Endothelial cell of umbilical vein (primary cell): ENCODE results near the gene PIGH. TPM values are rescaled to one million over a fixed set of nuclear protein-coding genes. Genes with fewer than 3 reads are reported as not detected.
"Not testable (repeated sequence)": the region's sequence is repeated elsewhere in the genome, so short reads cannot be mapped to it uniquely, and the experiment has no call there.

Experiments used
- BruUV-seq: library from RNA; stranded (reverse); fragments of 400-500 nt; replicated peaks from 2 replicates; lab custom pipeline; 2021; lab: Mats Ljungman, UMichigan
- CTCF ChIA-PET: fragments of 300-600, 350-600 bp; sonication (Branson Sonifier 250); formaldehyde crosslinking; loops from one replicate; lab custom pipeline; 2021; ENCODE audit warnings: antibody characterized with exemption, inconsistent platforms; lab: Charles Lee
- POLR2A ChIA-PET: fragments of 300-600, 350-600 bp; sonication (Branson Sonifier 250); formaldehyde crosslinking; loops from one replicate; lab custom pipeline; 2021; ENCODE audit warnings: antibody characterized with exemption, inconsistent platforms; lab: Charles Lee
- DNase-seq: peaks from one replicate; pipeline ENCODE4 v3.0.0-alpha.2; 2011; ENCODE audit warnings: low read depth, low spot score
- FAIRE-seq: peaks from 2 replicates; lab custom pipeline; 2011; peaks lifted over from hg19 to GRCh38; lab: Jason Lieb, UNC
- H2AFZ ChIP-seq: 2 replicates; pipeline ENCODE4 v1.6.0; 2012; ENCODE audit warnings: low read depth, low read length, control low read depth, inconsistent platforms
- H3K27ac ChIP-seq: 2 replicates; pipeline ENCODE4 v1.5.1; 2011; ENCODE audit warnings: low read depth, mild to moderate bottlenecking, control low read depth, low read length, moderate library complexity; ENCODE audit not compliant: insufficient read depth
- H3K27me3 ChIP-seq, 2 experiments: 2 replicates each; pipeline versions ENCODE4 v1.6.0 to v1.6.1; 2011; ENCODE audit warnings: low read length in 2 of 2, mixed read lengths in 1 of 2; ENCODE audit not compliant: control insufficient read depth in 2 of 2, insufficient read depth in 2 of 2
- H3K36me3 ChIP-seq, 2 experiments: 2 replicates in 1 of 2; 3 replicates in 1 of 2; pipeline ENCODE4 v1.5.1; 2011; ENCODE audit warnings: low read length in 2 of 2, mild to moderate bottlenecking in 1 of 2, moderate library complexity in 1 of 2; ENCODE audit not compliant: control insufficient read depth in 2 of 2, insufficient read depth in 2 of 2; ENCODE audit errors: extremely low read depth in 1 of 2
- H3K4me1 ChIP-seq: 3 replicates; pipeline ENCODE4 v1.5.1; 2011; ENCODE audit warnings: mild to moderate bottlenecking, low read length; ENCODE audit not compliant: control insufficient read depth, insufficient read depth; ENCODE audit errors: extremely low read depth
- H3K4me2 ChIP-seq: 2 replicates; pipeline ENCODE4 v1.6.1; 2011; ENCODE audit warnings: low read length, control low read depth, mixed read lengths; ENCODE audit not compliant: insufficient read depth
- H3K4me3 ChIP-seq, 3 experiments: fragments of 200-600 bp in 1 of 3; sonication (generic), shearing (Covaris generic) in 1 of 3; replicated peaks in 1 of 3; 2 replicates each; pipeline ENCODE4 v1.5.1; 2011 to 2016; ENCODE audit warnings: control low read depth in 3 of 3, low read length in 3 of 3, mild to moderate bottlenecking in 2 of 3, inconsistent platforms in 1 of 3, low read depth in 1 of 3, moderate library complexity in 1 of 3; ENCODE audit not compliant: insufficient read depth in 1 of 3
- H3K79me2 ChIP-seq: 2 replicates; pipeline ENCODE4 v1.6.0; 2012; ENCODE audit warnings: low read length, inconsistent platforms; ENCODE audit not compliant: control insufficient read depth, insufficient read depth
- H3K9ac ChIP-seq: replicated peaks from 2 replicates; pipeline ENCODE3; 2011; ENCODE audit warnings: low read length, control low read depth; ENCODE audit not compliant: insufficient read depth; ENCODE audit errors: extremely low read depth
- H3K9me1 ChIP-seq: replicated peaks from 3 replicates; pipeline ENCODE4 v1.6.0; 2011; ENCODE audit warnings: mild to moderate bottlenecking, low read length; ENCODE audit not compliant: control insufficient read depth, insufficient read depth; ENCODE audit errors: extremely low read depth
- H3K9me3 ChIP-seq: replicated peaks from 2 replicates; pipeline ENCODE4 v1.5.1; 2012; ENCODE audit warnings: low read length, inconsistent platforms; ENCODE audit not compliant: control insufficient read depth, insufficient read depth
- H4K20me1 ChIP-seq: replicated peaks from 2 replicates; pipeline ENCODE3; 2011; ENCODE audit warnings: mild to moderate bottlenecking, low read length; ENCODE audit not compliant: control insufficient read depth, insufficient read depth; ENCODE audit errors: extremely low read depth
- GATA2 ChIP-seq: IDR thresholded peaks from 2 replicates; pipeline ENCODE4 v1.7.0; 2011; ENCODE audit warnings: low read depth, mild to moderate bottlenecking, moderate library complexity, mixed read lengths, low read length; ENCODE audit not compliant: insufficient read length, insufficient read depth
- POLR2AphosphoS5 ChIP-seq: IDR thresholded peaks from 2 replicates; pipeline ENCODE4 v1.6.1; 2012; ENCODE audit warnings: low read depth, mild to moderate bottlenecking, control low read depth, low read length, moderate library complexity; ENCODE audit not compliant: insufficient read depth
- dilution Hi-C: fragments of 300-500 bp; cut with MboI; formaldehyde crosslinking; loops from one replicate; pipeline ENCODE4 v1.15.0; 2019; ENCODE audit warnings: low sequenced_read_pairs; ENCODE audit not compliant: extremely low pct_ligation_motif_present
- intact Hi-C: fragments of 100-400 bp; cut with micrococcal nuclease; formaldehyde crosslinking; loops from one replicate; pipeline ENCODE4 v1.10.0; 2022
- polyA plus RNA-seq, 4 experiments: library from polyadenylated mRNA; depleted of rRNA in 3 of 4; stranded (reverse) in 3 of 4; unstranded in 1 of 4; fragments of >200 nt; gene quantifications; 2 replicates each; pipeline versions ENCODE4 v1.2.1 to v1.2.3, GENCODE V29; 2011 to 2012; ENCODE audit warnings: missing spikeins in 1 of 4
- total RNA-seq: library from RNA; stranded (reverse); gene quantifications from 2 replicates; pipeline ENCODE4 v1.2.3, GENCODE V29; 2021
- TF ChIP-seq, protein P1 (sequence below), 2 donors: IDR thresholded peaks; 1 replicate in 1 of 2; 2 replicates in 1 of 2; pipeline ENCODE4 v1.5.1; 2011; ENCODE audit warnings: low read length in 2 of 2, mild to moderate bottlenecking in 2 of 2, moderate library complexity in 2 of 2, control low read depth in 1 of 2, inconsistent platforms in 1 of 2, low read depth in 1 of 2; ENCODE audit not compliant: insufficient read depth in 1 of 2; ENCODE audit errors: extremely low read depth in 1 of 2

Gene PIGH
- total and polyA plus RNA-seq, 2 donors (not counting 3 experiments of a cell fraction or from before 2014, with no cell fraction given), result 12.3 to 18.0 TPM

DNA sequence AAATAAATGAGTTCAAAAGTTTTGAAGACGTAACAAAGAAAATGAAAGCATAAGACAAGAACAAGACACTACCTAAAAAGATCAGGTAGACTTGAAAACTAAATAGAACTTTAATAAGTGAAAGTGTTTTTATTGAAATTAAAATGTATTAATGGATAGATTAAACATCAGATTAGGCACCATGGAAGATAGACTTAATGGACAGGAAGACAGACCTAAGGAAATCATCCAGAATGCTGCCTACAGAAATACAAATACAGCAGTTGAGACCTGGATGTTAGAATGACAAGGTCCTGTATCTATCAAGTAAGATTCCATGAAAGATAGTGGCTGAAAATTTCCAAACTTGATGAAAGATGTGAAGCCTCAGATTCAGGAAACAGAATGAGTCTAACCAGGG, 55.5 kb downstream of the PIGH start:
- Histone ChIP-seq H2AFZ (no peak overlapping the region), H3K9me1 (no peaks in the 10 kb centered on the region), H3K27ac (no peak overlapping the region), H3K9ac (no peak overlapping the region), H3K4me3 (no peak overlapping the region), H3K27me3 (peaks cover 31 to 42% of the 10 kb centered on the region in 2 experiments), H4K20me1 (no peaks in the 10 kb centered on the region), H3K4me2 (no peak overlapping the region), H3K79me2 (no peaks in the 10 kb centered on the region), H3K36me3 (no peaks in the 10 kb centered on the region), H3K9me3 (no peaks in the 10 kb centered on the region), H3K4me1 (peaks cover 6% of the 10 kb centered on the region)
- dilution Hi-C loops (no loop called here), intact Hi-C loops (no loop called here)
- no peak for TF ChIP-seq POLR2AphosphoS5
- no peak for TF ChIP-seq GATA2
- TF ChIP-seq, protein P1, sequence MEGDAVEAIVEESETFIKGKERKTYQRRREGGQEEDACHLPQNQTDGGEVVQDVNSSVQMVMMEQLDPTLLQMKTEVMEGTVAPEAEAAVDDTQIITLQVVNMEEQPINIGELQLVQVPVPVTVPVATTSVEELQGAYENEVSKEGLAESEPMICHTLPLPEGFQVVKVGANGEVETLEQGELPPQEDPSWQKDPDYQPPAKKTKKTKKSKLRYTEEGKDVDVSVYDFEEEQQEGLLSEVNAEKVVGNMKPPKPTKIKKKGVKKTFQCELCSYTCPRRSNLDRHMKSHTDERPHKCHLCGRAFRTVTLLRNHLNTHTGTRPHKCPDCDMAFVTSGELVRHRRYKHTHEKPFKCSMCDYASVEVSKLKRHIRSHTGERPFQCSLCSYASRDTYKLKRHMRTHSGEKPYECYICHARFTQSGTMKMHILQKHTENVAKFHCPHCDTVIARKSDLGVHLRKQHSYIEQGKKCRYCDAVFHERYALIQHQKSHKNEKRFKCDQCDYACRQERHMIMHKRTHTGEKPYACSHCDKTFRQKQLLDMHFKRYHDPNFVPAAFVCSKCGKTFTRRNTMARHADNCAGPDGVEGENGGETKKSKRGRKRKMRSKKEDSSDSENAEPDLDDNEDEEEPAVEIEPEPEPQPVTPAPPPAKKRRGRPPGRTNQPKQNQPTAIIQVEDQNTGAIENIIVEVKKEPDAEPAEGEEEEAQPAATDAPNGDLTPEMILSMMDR (IDR thresholded peaks at IDR 0.05; ENCODE audit: extremely low read depth in 1 of 2, insufficient read depth in 1 of 2, low read depth in 1 of 2, low read length in 2 of 2), result no peak
- ChIA-PET CTCF (interaction anchor here (0.6 to 4.6 kb wide), 3 partner anchors 12 to 1185 kb away, joined by 3 to 30 read pairs (median 5); partner anchors contain the start of gene PLEKHH1), POLR2A (no interaction called here)
- FAIRE-seq (no peak), DNase-seq (no peak)
- no TSS peak for BruUV-seq

DNA sequence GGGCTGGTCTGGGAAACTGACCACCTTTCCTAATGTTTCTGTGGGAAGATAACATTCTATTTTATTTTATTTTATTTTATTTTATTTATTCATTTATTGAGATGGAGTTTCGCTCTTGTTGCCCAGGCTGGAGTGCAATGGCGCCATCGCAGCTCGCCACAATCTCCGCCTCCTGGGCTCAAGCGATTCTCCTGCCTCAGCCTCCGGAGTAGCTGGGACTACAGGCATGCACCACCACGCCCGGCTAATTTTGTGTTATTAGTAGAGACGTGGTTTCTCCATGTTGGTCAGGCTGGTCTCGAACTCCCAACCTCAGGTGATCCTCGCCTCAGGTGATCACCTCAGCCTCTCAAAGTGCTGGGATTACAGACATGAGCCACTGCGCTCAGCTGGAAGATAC, 57.4 kb downstream of the PIGH start:
- H3K9ac ChIP-seq, POLR2A ChIA-PET: not testable (repeated sequence)

More for the DNA sequence above, 57.4 kb downstream of the PIGH start:
- H3K36me3 ChIP-seq, intact Hi-C loops, H3K27ac ChIP-seq, H2AFZ ChIP-seq, H3K4me2 ChIP-seq, H3K79me2 ChIP-seq, H3K9me1 ChIP-seq, FAIRE-seq, BruUV-seq, H3K4me3 ChIP-seq, H4K20me1 ChIP-seq, H3K9me3 ChIP-seq, H3K4me1 ChIP-seq, DNase-seq, dilution Hi-C loops: not testable (repeated sequence)
- H3K27me3 ChIP-seq, result peaks cover 35 to 48% of the 10 kb centered on the region in 2 experiments
- CTCF ChIA-PET, result interaction anchor here (1.0 to 4.6 kb wide), 4 partner anchors 16 to 29 kb away, joined by 3 to 30 read pairs (median 8); no protein-coding TSS in a partner anchor
